SK-N-MC (cell line): Measurements from ENCODE around the gene MIOX.
A peak's percentile ranks its signal among the peaks of the same experiment; 100 is the strongest.

Source experiments
- DNase-seq: peaks from one replicate; pipeline ENCODE4 v3.0.0-alpha.2; 2011; ENCODE audit warnings: low read depth, low spot score
- H3K27ac ChIP-seq: fragments of 200-600 bp; sonication (generic); 2 replicates; pipeline ENCODE4 v1.5.1; 2016; ENCODE audit warnings: mixed run types
- H3K36me3 ChIP-seq: fragments of 200-600 bp; sonication (generic); 2 replicates; pipeline ENCODE4 v1.6.1; 2017; ENCODE audit warnings: antibody characterized with exemption, low read length, mixed read lengths; ENCODE audit not compliant: insufficient read depth
- H3K4me3 ChIP-seq: fragments of 200-600 bp; sonication (generic); 2 replicates; pipeline ENCODE4 v1.5.1; 2016
- H3K9ac ChIP-seq: fragments of 200-600 bp; sonication (generic); 2 replicates; pipeline ENCODE4 v1.8.0; 2017; ENCODE audit warnings: mixed run types, mixed read lengths; ENCODE audit not compliant: insufficient read length
- H3K9me3 ChIP-seq: fragments of 200-600 bp; sonication (generic); 2 replicates; pipeline ENCODE4 v1.6.1; 2017; ENCODE audit warnings: low read depth, mild to moderate bottlenecking, antibody characterized with exemption, low read length, moderate library complexity, mixed read lengths
- EZH2 ChIP-seq: fragments of 200-600 bp; sonication (generic); IDR thresholded peaks from one replicate; pipeline ENCODE4 v1.6.1; 2017; ENCODE audit warnings: antibody characterized with exemption
- FOXP2 ChIP-seq: optimal IDR thresholded peaks from 2 replicates; pipeline ENCODE3; 2011; ENCODE audit warnings: mild to moderate bottlenecking, moderate library complexity; ENCODE audit not compliant: insufficient read depth; ENCODE audit errors: extremely low read length, control extremely low read depth
- POLR2AphosphoS5 ChIP-seq: IDR thresholded peaks from 2 replicates; pipeline ENCODE4 v1.6.1; 2012; ENCODE audit warnings: mild to moderate bottlenecking, low read depth, low read length, borderline replicate concordance

Gene MIOX

GRCh38 chr22:50467773-50468440 lies 18.8 kb upstream of the MIOX start:
- Histone ChIP-seq H3K9ac (no peak overlapping the region), H3K4me3 (no peak overlapping the region), H3K36me3 (peaks cover 16% of the 10 kb centered on the region; the same call in 1 of the 2 replicates)

GRCh38 chr22:50468626-50469025 lies 18.0 kb upstream of the MIOX start:
- DNase-seq, result no peak
- no peaks in the 10 kb centered on the region for H3K9me3 ChIP-seq
- no peak overlapping the region for H3K9ac ChIP-seq
- peaks cover 16% of the 10 kb centered on the region; the same call in 1 of the 2 replicates for H3K36me3 ChIP-seq
- H3K27ac ChIP-seq, result no peak overlapping the region
- H3K4me3 ChIP-seq, result no peak overlapping the region
- TF ChIP-seq POLR2AphosphoS5 (no peak), EZH2 (no peak), FOXP2 (no peak)

More at GRCh38 chr22:50467773-50468440, 18.8 kb upstream of the MIOX start:
- TF ChIP-seq POLR2AphosphoS5, result no peak
- no peak for TF ChIP-seq EZH2
- TF ChIP-seq FOXP2, result no peak
- no peak for DNase-seq
- Histone ChIP-seq H3K9me3 (no peaks in the 10 kb centered on the region), H3K27ac (no peak overlapping the region)

GRCh38 chr22:50469377-50470305 lies 17.0 kb upstream of the MIOX start:
- peak overlapping the region; percentile 30; the same call in 1 of the 2 replicates for H3K4me3 ChIP-seq
- no peak for DNase-seq
- TF ChIP-seq POLR2AphosphoS5 (no peak), EZH2 (no peak), FOXP2 (no peak)
- no peak overlapping the region for H3K9ac ChIP-seq
- peaks cover 13% of the 10 kb centered on the region; the same call in 1 of the 2 replicates for H3K36me3 ChIP-seq
- H3K27ac ChIP-seq, result no peak overlapping the region
- H3K9me3 ChIP-seq, result no peaks in the 10 kb centered on the region

- Histone ChIP-seq H3K9me3 (no peaks in the 10 kb centered on the region), H3K4me3 (no peak overlapping the region), H3K9ac (no peak overlapping the region), H3K27ac (no peak overlapping the region), H3K36me3 (peaks cover 9% of the 10 kb centered on the region; the same call in 1 of the 2 replicates)
- no peak for DNase-seq
- no peak for TF ChIP-seq EZH2
- no peak for TF ChIP-seq FOXP2
- TF ChIP-seq POLR2AphosphoS5, result no peak
Observed at GRCh38 chr22:50470491-50470890, 16.2 kb upstream of the MIOX start.

GRCh38 chr22:50471197-50471847 lies 15.3 kb upstream of the MIOX start:
- Histone ChIP-seq H3K27ac (no peak overlapping the region), H3K9ac (no peak overlapping the region), H3K4me3 (no peak overlapping the region)

GRCh38 chr22:50471962-50472361 lies 14.7 kb upstream of the MIOX start:
- Histone ChIP-seq H3K9ac (no peak overlapping the region), H3K36me3 (peaks cover 5% of the 10 kb centered on the region; the same call in 1 of the 2 replicates), H3K9me3 (no peaks in the 10 kb centered on the region), H3K27ac (no peak overlapping the region), H3K4me3 (no peak overlapping the region)
- TF ChIP-seq FOXP2, result no peak
- TF ChIP-seq EZH2, result no peak
- no peak for TF ChIP-seq POLR2AphosphoS5
- no peak for DNase-seq

More at GRCh38 chr22:50471197-50471847, 15.3 kb upstream of the MIOX start:
- H3K9me3 ChIP-seq, result no peaks in the 10 kb centered on the region
- DNase-seq, result no peak
- TF ChIP-seq EZH2 (no peak), FOXP2 (no peak), POLR2AphosphoS5 (no peak)
- H3K36me3 ChIP-seq, result peaks cover 9% of the 10 kb centered on the region; the same call in 1 of the 2 replicates

- no peak overlapping the region for H3K9ac ChIP-seq
- no peaks in the 10 kb centered on the region; the same call in 1 of the 2 replicates for H3K36me3 ChIP-seq
- H3K4me3 ChIP-seq, result peak overlapping the region; percentile 91
- H3K27ac ChIP-seq, result no peak overlapping the region
- DNase-seq, result no peak
- no peaks in the 10 kb centered on the region for H3K9me3 ChIP-seq
- TF ChIP-seq EZH2, result no peak
- no peak for TF ChIP-seq POLR2AphosphoS5
- TF ChIP-seq FOXP2, result no peak
Observed at GRCh38 chr22:50473088-50473487, 13.6 kb upstream of the MIOX start.
